GM19193 (cell line): ENCODE data around the gene KDELR1.

Source experiments
- POLR2A ChIP-seq: IDR thresholded peaks from 4 replicates; pipeline ENCODE4 v1.6.1; 2011; ENCODE audit not compliant: insufficient read depth, insufficient read length; ENCODE audit errors: extremely low read depth

The KDELR1 gene

GRCh38 chr19:48341515-48342413 is 49.6 kb downstream of the KDELR1 start:
- no peak for TF ChIP-seq POLR2A

GRCh38 chr19:48340995-48341394 is 50.4 kb downstream of the KDELR1 start:
- no peak for TF ChIP-seq POLR2A

GRCh38 chr19:48338802-48339503 is 52.4 kb downstream of the KDELR1 start:
- TF ChIP-seq POLR2A: no peak

- TF ChIP-seq POLR2A: no peak
These were observed 53.0 kb downstream of the KDELR1 start for GRCh38 chr19:48338253-48338755.

- peak; percentile 44 for TF ChIP-seq POLR2A
These were observed 57.6 kb downstream of the KDELR1 start for GRCh38 chr19:48333467-48334384.

- TF ChIP-seq POLR2A: peak; percentile 61
These were observed 58.5 kb downstream of the KDELR1 start for GRCh38 chr19:48332662-48333466.
